Muscle of leg (tissue), 11 donors: ENCODE results near the gene ZNF138. TPM values are rescaled to one million over a fixed set of nuclear protein-coding genes. Genes with fewer than 3 reads are reported as not detected.
"Not testable (repeated sequence)": the region's sequence is repeated elsewhere in the genome, so short reads cannot be mapped to it uniquely, and the experiment has no call there.

ENCODE experiments used
- DNase-seq: peaks from one replicate; pipeline ENCODE4 v3.0.0; 2013
- H3K27ac ChIP-seq: one replicate; pipeline ENCODE4 v1.5.1; 2013; ENCODE audit warnings: mild to moderate bottlenecking, low read length, control low read depth
- H3K27me3 ChIP-seq: one replicate; pipeline ENCODE4 v1.6.1; 2013; ENCODE audit warnings: low read length; ENCODE audit not compliant: control insufficient read depth, insufficient read depth
- H3K36me3 ChIP-seq: one replicate; pipeline ENCODE4 v1.6.1; 2013; ENCODE audit warnings: low read length; ENCODE audit not compliant: control insufficient read depth, insufficient read depth
- H3K4me1 ChIP-seq: one replicate; pipeline ENCODE4 v1.6.1; 2013; ENCODE audit warnings: low read length; ENCODE audit not compliant: control insufficient read depth, insufficient read depth
- H3K4me3 ChIP-seq: one replicate; pipeline ENCODE4 v1.5.1; 2013; ENCODE audit warnings: low read length, control low read depth
- H3K9me3 ChIP-seq: replicated peaks from 2 replicates; pipeline ENCODE4 v1.6.1; 2013; ENCODE audit warnings: low read depth, low read length; ENCODE audit not compliant: control insufficient read depth
- WGBS: methylation state at CpG from one replicate; pipeline ENCODE4 v1.1.5; 2013; ENCODE audit warnings: missing lambda C conversion rate; ENCODE audit not compliant: insufficient coverage; 5-methylcytosine and 5-hydroxymethylcytosine counted together
- polyA plus RNA-seq, 8 donors: library from polyadenylated mRNA; unstranded; fragments of 120-200 nt; gene quantifications; one replicate each; pipeline versions ENCODE4 v1.2.1 to v1.2.3, GENCODE V29; 2013; ENCODE audit warnings: inconsistent platforms in 1 of 8, low replicate concordance in 1 of 8; ENCODE audit not compliant: insufficient read length in 8 of 8, insufficient read depth in 1 of 8
- total RNA-seq: library from RNA; stranded (reverse); fragments of 120-200 nt; gene quantifications from one replicate; pipeline ENCODE4 v1.2.4, GENCODE V29; 2013

ZNF138 gene
- total and polyA plus RNA-seq, 9 donors = 7.6 to 14.0 (median 9.2) TPM

DNA sequence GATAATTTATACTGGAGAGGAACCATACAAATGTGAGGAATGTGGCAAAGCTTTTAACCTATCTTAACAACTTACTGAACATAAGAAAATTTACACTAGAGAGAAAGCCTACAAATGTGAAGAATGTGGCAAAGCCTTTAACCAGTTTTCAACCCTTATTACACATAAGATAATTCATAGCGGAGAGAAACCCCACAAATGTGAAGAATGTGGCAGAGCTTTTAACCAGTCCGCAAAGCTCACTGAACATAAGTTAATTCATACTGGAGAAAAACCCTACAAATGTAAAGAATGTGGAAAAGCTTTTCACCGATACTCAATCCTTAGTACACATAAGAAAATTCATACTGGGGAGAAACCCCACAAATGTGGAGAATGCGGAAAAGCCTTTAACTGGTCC is 37.9 kb downstream of the ZNF138 start:
- WGBS = no CpG with 5 or more reads among the region's 4 CpGs
- Histone ChIP-seq H3K9me3 (no peaks in the 10 kb centered on the region), H3K4me1 (no peaks in the 10 kb centered on the region)

DNA sequence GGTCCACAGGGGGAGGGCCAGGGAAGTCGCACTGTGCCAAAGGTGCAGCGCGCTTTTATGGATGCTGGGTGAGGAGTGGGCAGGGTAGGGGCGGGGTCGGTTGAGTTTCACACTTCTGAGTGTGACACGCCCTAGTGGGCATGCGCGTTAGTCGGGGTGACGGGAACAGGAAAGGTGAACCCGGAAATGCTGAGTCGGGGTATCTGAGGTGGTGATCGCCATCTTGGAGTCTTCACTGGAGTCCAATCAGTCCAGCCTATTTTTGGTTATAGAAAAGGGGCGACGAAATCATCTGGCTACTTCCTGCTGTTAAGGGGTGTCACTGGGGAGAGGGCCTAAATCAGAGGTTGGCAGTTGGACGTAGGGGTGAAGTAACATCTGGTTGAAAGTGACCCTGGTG is 40.8 kb downstream of the ZNF138 start:
- Histone ChIP-seq H3K9me3 (peaks cover 12% of the 10 kb centered on the region), H3K36me3 (no peaks in the 10 kb centered on the region), H3K27ac (no peak overlapping the region), H3K4me1 (no peaks in the 10 kb centered on the region), H3K27me3 (no peaks in the 10 kb centered on the region), H3K4me3 (no peak overlapping the region)
- no peak for DNase-seq
- WGBS = 83% methylated on average over 14 of the region's 16 CpGs

More for the DNA sequence above, 37.9 kb downstream of the ZNF138 start:
- Histone ChIP-seq H3K36me3 (no peaks in the 10 kb centered on the region), H3K4me3 (no peak overlapping the region), H3K27ac (no peak overlapping the region), H3K27me3 (no peaks in the 10 kb centered on the region)
- no peak for DNase-seq

DNA sequence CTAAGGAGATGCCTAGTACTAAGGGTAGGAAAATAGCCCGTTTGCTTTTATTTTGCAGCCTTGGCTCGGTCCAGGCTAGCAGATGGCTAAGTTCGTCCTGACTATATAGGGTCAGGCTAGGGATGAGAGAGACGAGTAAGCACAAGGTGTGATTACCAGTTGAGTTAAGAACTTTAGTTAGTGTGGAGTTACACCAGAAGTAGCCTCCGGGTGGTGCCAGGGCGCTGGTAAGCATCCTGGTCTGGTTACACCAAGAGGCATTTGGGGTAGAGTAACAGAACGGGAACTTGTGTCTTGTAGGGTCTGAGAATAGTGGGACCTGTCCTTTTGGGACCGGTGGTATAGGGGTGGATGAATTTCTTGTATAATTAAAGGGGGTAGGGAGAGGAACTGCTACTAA is 41.6 kb downstream of the ZNF138 start:
- not testable (repeated sequence) for H3K4me3 ChIP-seq, H3K36me3 ChIP-seq, DNase-seq, H3K4me1 ChIP-seq, H3K27ac ChIP-seq, H3K27me3 ChIP-seq
- 95% methylated on average over 6 of the region's 8 CpGs for WGBS
- H3K9me3 ChIP-seq = peaks cover 12% of the 10 kb centered on the region

DNA sequence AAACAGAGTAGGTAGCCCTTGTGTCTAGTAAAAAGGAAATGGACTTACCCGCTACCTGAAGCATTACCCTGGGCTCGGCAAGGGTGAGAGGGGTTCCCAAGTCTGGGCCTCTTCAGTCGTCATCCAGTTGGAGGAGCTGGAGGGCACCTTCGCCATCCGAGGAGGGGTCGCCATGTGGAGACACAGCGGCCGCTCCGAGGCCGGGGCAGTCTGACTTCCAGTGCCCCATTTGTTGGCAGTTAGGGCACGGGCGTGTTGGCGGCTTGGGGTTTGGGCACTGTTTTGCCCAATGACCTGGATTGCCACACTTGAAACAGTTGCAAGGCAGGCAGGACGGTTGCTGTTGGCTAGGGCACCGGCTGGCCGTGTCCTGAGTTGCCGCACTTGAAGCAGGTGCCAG is 43.8 kb downstream of the ZNF138 start:
- not testable (repeated sequence) for H3K4me3 ChIP-seq, H3K4me1 ChIP-seq, DNase-seq, H3K27ac ChIP-seq, H3K36me3 ChIP-seq, H3K27me3 ChIP-seq
- 100% methylated on average over 3 of the region's 17 CpGs for WGBS
- H3K9me3 ChIP-seq = peaks cover 12% of the 10 kb centered on the region

DNA sequence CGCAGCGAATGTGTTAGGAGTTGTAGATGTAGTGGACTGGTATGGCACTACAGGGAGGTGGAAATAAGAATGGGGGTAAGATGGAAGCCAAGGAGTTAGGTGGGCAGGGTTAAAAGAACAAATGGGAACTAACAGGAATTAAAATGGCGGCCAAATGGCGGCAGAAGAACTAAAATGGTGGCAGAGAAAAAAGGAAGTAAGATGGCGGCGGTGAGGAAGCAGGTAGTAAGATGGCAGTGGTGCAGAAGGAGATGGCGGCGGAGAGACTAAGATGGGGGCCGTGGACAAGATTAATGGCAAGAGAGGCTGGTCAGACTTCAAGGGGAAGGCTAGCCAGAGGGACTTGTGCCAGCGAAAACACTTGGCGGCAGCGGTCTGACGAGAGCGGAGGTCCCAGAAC is 44.5 kb downstream of the ZNF138 start:
- Histone ChIP-seq H3K27me3 (no peaks in the 10 kb centered on the region), H3K9me3 (peaks cover 12% of the 10 kb centered on the region), H3K27ac (no peak overlapping the region), H3K4me1 (no peaks in the 10 kb centered on the region), H3K36me3 (no peaks in the 10 kb centered on the region), H3K4me3 (no peak overlapping the region)
- DNase-seq = no peak
- WGBS = 74% methylated on average over 7 of the region's 14 CpGs

DNA sequence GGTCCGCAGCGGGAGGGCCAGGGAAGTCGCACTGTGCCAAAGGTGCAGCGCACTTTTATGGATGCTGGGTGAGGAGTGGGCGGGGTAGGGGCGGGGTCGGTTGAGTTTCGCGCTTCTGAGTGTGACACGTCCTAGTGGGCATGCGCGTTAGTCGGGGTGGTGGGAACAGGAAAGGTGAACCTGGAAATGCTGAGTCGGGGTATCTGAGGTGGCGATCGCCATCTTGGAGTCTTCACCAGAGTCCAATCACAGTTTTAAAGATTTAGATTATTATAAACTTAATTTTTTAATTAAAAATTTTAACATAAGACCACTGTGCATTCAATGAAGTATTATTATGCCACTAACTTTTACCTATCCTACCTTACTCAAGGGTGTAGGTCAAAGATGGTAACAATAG is 45.7 kb downstream of the ZNF138 start:
- no peak overlapping the region for H3K4me3 ChIP-seq
- no peak overlapping the region for H3K27ac ChIP-seq
- no peaks in the 10 kb centered on the region for H3K4me1 ChIP-seq
- H3K27me3 ChIP-seq = no peaks in the 10 kb centered on the region
- H3K9me3 ChIP-seq = peaks cover 12% of the 10 kb centered on the region
- H3K36me3 ChIP-seq = no peaks in the 10 kb centered on the region
- 100% methylated on average over 4 of the region's 16 CpGs for WGBS
- no peak for DNase-seq

DNA sequence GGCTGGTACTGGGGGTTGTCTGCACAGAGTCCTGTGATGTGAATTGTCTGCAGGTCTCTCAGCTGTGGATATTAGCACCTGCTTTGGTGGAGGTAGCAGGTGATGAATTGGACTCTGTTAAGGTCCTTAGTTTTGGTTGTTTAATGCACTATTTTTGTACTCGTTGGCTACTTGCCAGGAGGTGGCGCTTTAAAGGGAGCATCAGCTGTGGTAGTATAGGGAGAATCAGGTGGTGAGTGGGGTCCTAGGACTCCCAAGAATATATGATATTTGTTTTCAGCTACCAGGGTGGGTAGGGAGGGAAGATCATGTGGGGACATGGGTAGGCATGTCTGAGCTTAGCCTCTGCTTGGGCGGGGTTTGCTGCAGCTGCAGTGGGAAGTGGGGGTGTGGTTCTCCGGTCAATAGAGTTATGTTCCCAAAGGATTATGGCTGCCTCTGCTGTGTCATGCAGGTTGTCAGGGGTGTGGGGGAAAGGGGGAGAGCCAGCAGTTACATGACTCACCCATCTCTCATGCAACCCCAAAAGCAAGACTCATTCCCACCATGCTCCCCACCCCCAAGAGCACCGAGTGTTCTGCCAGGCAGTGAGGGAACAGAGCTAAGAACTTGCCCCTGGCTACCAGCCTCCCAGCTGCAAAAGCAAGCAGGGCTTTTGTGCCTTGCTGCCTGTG is 55.2 kb downstream of the ZNF138 start:
- no peaks in the 10 kb centered on the region for H3K27me3 ChIP-seq
- H3K36me3 ChIP-seq = no peaks in the 10 kb centered on the region
- no peaks in the 10 kb centered on the region for H3K4me1 ChIP-seq
- no peak overlapping the region for H3K27ac ChIP-seq
- 73% methylated on average over 1 of the region's 5 CpGs for WGBS
- no peak overlapping the region for H3K4me3 ChIP-seq
- DNase-seq = no peak
- no peaks in the 10 kb centered on the region for H3K9me3 ChIP-seq

DNA sequence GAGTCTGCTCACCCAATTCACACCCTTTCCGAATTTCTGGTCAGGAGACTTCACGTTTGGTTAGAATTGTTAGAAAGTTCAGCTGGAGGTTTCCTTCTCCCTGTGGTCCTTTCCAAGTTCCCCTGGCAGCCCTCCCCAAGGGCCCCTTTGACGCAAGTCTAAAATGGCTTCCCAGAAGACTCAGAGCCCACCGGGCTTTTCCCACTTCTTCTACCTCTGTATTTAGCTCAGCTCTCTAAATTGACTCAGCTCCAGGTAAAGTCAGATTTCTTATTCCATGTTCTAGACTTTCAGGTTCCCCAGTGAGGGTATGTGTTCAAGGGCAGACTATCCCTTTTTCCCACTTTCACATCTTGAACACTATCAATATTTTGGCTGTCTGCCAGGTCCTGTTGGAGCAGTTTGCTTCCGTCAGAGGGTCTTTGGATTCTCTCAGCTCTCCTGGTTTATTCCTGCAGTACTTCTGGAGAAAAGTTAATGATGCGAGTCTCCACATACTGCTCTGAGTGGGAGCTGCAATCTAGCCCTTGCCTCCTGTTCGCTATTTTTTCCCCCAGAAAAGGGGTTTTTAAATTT is 55.8 kb downstream of the ZNF138 start:
- 79% methylated on average over 3 of the region's 7 CpGs for WGBS
- Histone ChIP-seq H3K4me3 (no peak overlapping the region), H3K9me3 (no peaks in the 10 kb centered on the region), H3K36me3 (no peaks in the 10 kb centered on the region), H3K4me1 (no peaks in the 10 kb centered on the region), H3K27ac (no peak overlapping the region), H3K27me3 (no peaks in the 10 kb centered on the region)
- no peak for DNase-seq

DNA sequence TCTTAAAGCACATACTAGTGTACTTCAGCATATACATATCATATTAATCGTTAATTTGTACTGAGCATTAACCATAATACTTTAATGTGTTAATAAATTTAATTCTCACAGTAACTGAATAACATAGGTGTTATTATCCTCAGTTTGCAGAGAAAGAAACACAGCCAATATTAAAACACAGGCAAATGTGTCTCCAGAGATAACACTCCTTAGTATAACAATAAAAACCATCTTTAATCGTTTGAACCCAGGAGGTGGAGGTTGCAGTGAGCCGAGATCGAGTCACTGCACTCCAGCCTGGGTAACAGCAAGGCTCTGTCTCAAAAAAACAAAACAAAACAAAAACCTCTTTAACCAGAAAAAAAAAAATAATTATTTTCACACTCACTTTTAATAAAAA is 59.5 kb downstream of the ZNF138 start:
- H3K27ac ChIP-seq = no peak overlapping the region
- no peaks in the 10 kb centered on the region for H3K9me3 ChIP-seq
- no peak overlapping the region for H3K4me3 ChIP-seq
- no peaks in the 10 kb centered on the region for H3K27me3 ChIP-seq
- H3K4me1 ChIP-seq = no peaks in the 10 kb centered on the region
- no peak for DNase-seq
- WGBS = 90% methylated on average over 2 of the region's 4 CpGs
- no peaks in the 10 kb centered on the region for H3K36me3 ChIP-seq

DNA sequence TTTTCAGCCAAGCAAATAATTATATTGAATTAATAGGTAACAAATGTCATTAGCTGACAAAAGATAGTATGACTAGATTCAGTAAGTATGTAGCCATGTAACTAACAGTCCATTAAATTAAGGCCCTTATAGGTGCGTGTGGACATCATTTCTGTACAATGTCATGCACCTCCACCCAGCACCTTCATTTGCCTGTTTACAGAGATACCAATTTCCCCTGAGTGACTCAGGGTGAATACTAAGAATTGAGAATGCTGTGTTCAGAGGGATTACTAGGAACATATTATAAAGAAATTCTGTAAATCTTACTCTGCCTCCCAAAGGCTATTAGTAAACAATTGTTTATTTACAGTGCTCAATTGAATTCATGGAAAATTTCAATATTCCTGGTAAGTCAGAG is 60.7 kb downstream of the ZNF138 start:
- H3K4me3 ChIP-seq = no peak overlapping the region
- no peaks in the 10 kb centered on the region for H3K4me1 ChIP-seq
- no peak for DNase-seq
- H3K27me3 ChIP-seq = no peaks in the 10 kb centered on the region
- H3K36me3 ChIP-seq = no peaks in the 10 kb centered on the region
- H3K9me3 ChIP-seq = no peaks in the 10 kb centered on the region
- no CpG with 5 or more reads among the region's 1 CpG for WGBS
- no peak overlapping the region for H3K27ac ChIP-seq

DNA sequence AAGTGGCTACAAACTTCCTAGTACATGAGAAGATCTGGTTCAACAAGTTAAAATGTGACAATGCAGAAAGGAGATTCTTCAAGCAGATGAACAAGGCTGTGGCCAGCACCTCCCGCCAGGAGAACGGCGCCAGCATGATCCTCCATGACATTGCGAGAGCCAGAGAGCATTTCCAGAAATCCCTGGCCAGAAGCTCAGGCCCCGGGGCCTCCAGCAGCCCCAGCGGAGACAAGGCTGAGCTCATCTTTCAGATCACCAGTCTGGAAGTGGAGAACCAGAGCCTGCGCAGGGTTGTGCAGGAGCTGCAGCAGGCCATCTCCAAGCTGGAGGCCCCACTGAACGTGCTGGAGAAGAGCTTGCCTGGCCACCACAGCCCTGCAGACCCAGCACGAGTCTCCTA is 68.8 kb downstream of the ZNF138 start:
- no peak for DNase-seq

More for the DNA sequence above, 68.8 kb downstream of the ZNF138 start:
- WGBS = 77% methylated on average over 9 of the region's 9 CpGs
- Histone ChIP-seq H3K9me3 (peaks cover under 1% of the 10 kb centered on the region), H3K36me3 (no peaks in the 10 kb centered on the region), H3K4me3 (no peak overlapping the region), H3K27ac (no peak overlapping the region), H3K4me1 (no peaks in the 10 kb centered on the region), H3K27me3 (no peaks in the 10 kb centered on the region)
